H1 (cell line): ENCODE results near the gene LSM3. TPM values are rescaled to one million over a fixed set of nuclear protein-coding genes. Genes with fewer than 3 reads are reported as not detected.

Experiments
- CTCF ChIA-PET: fragments of 300-600 bp; sonication (Branson Sonifier 250); formaldehyde crosslinking; loops from one replicate; lab custom pipeline; 2021; ENCODE audit not compliant: partially characterized antibody; lab: Charles Lee
- POLR2A ChIA-PET: fragments of 300-600 bp; sonication (Branson Sonifier 250); formaldehyde crosslinking; loops from one replicate; lab custom pipeline; 2021; ENCODE audit warnings: inconsistent platforms; ENCODE audit not compliant: partially characterized antibody; lab: Charles Lee
- DNase-seq, 2 experiments: peaks; one replicate each; pipeline versions ENCODE4 v3.0.0 to v3.0.0-alpha.2; 2010 to 2022; ENCODE audit warnings: low spot score in 2 of 2, low read depth in 1 of 2, mixed read lengths in 1 of 2
- FAIRE-seq: peaks from 2 replicates; lab custom pipeline; 2011; peaks lifted over from hg19 to GRCh38; lab: Jason Lieb, UNC
- H2AFZ ChIP-seq: 2 replicates; pipeline ENCODE4 v1.8.1; 2012; ENCODE audit warnings: low read length, inconsistent platforms
- H2AK5ac ChIP-seq: 2 replicates; pipeline ENCODE4 v1.6.1; 2013; ENCODE audit warnings: low read depth, low read length
- H2BK120ac ChIP-seq: replicated peaks from 2 replicates; pipeline ENCODE3; 2013; ENCODE audit warnings: low read depth, low read length, inconsistent platforms
- H2BK12ac ChIP-seq: 2 replicates; pipeline ENCODE4 v1.6.1; 2013; ENCODE audit warnings: low read depth, low read length
- H2BK15ac ChIP-seq: 2 replicates; pipeline ENCODE4 v1.6.1; 2013; ENCODE audit warnings: low read length
- H2BK20ac ChIP-seq: 2 replicates; pipeline ENCODE4 v1.6.1; 2013; ENCODE audit warnings: low read length
- H2BK5ac ChIP-seq: 2 replicates; pipeline ENCODE4 v1.6.1; 2013; ENCODE audit warnings: low read depth, low read length
- H3K14ac ChIP-seq: 2 replicates; pipeline ENCODE4 v1.6.1; 2013; ENCODE audit warnings: inconsistent platforms; ENCODE audit not compliant: insufficient read length
- H3K18ac ChIP-seq: 2 replicates; pipeline ENCODE4 v1.6.1; 2013; ENCODE audit warnings: low read length; ENCODE audit errors: extremely low read depth
- H3K23ac ChIP-seq: 2 replicates; pipeline ENCODE4 v1.6.1; 2013; ENCODE audit warnings: inconsistent platforms; ENCODE audit not compliant: insufficient read length
- H3K23me2 ChIP-seq: 2 replicates; pipeline ENCODE4 v1.6.1; 2013; ENCODE audit warnings: low read depth, low read length
- H3K27ac ChIP-seq: 2 replicates; pipeline ENCODE4 v1.6.1; 2011; ENCODE audit warnings: low read depth, low read length, inconsistent platforms
- H3K27me3 ChIP-seq, 4 experiments: replicated peaks in 1 of 4; 1 replicate in 1 of 4; 2 replicates in 3 of 4; pipeline versions ENCODE4 v1.6.1 to v1.8.1; 2011 to 2013; ENCODE audit warnings: low read length in 3 of 4, mild to moderate bottlenecking in 3 of 4, inconsistent platforms in 2 of 4, mixed read lengths in 2 of 4, moderate library complexity in 1 of 4; ENCODE audit not compliant: control insufficient read depth in 3 of 4, insufficient read depth in 3 of 4; ENCODE audit errors: extremely low read depth in 1 of 4
- H3K36me3 ChIP-seq, 4 experiments: 2 replicates each; pipeline versions ENCODE4 v1.6.1 to v1.8.1; 2011 to 2013; ENCODE audit warnings: mild to moderate bottlenecking in 4 of 4, low read length in 3 of 4, moderate library complexity in 2 of 4, control low read depth in 1 of 4, inconsistent platforms in 1 of 4; ENCODE audit not compliant: insufficient read depth in 4 of 4, control insufficient read depth in 2 of 4
- H3K4ac ChIP-seq: replicated peaks from 2 replicates; pipeline ENCODE3; 2013; ENCODE audit warnings: low read length, low read depth, mixed read lengths, inconsistent platforms; ENCODE audit not compliant: insufficient read length
- H3K4me1 ChIP-seq, 4 experiments: replicated peaks in 1 of 4; 1 replicate in 1 of 4; 2 replicates in 3 of 4; pipeline versions ENCODE4 v1.6.1 to v1.8.1; 2011 to 2013; ENCODE audit warnings: low read length in 3 of 4, inconsistent platforms in 2 of 4, mixed read lengths in 1 of 4; ENCODE audit not compliant: insufficient read depth in 4 of 4, control insufficient read depth in 3 of 4
- H3K4me2 ChIP-seq, 2 experiments: 2 replicates each; pipeline versions ENCODE4 v1.6.1 to v1.8.1; 2011 to 2013; ENCODE audit warnings: low read depth in 2 of 2, low read length in 2 of 2, control low read depth in 1 of 2, inconsistent platforms in 1 of 2, mild to moderate bottlenecking in 1 of 2; ENCODE audit not compliant: insufficient read depth in 1 of 2
- H3K4me3 ChIP-seq, 4 experiments: fragments of 200-600, 300-600 bp in 1 of 4; sonication (generic), shearing (Covaris generic), sonication (Bioruptor Twin) in 1 of 4; 2 replicates each; pipeline versions ENCODE4 v1.5.1 to v1.8.1; 2011 to 2016; ENCODE audit warnings: low read length in 4 of 4, low read depth in 3 of 4, control low read depth in 2 of 4, inconsistent platforms in 2 of 4, mild to moderate bottlenecking in 2 of 4, mixed read lengths in 1 of 4, moderate library complexity in 1 of 4; ENCODE audit not compliant: insufficient read depth in 2 of 4; ENCODE audit errors: extremely low read depth in 1 of 4
- H3K56ac ChIP-seq: replicated peaks from 2 replicates; pipeline ENCODE3; 2013; ENCODE audit warnings: low read depth, mild to moderate bottlenecking, mixed read lengths, low read length, inconsistent platforms; ENCODE audit not compliant: insufficient read length
- H3K79me1 ChIP-seq: 2 replicates; pipeline ENCODE4 v1.6.1; 2013; ENCODE audit warnings: low read depth, low read length, control low read depth
- H3K79me2 ChIP-seq, 2 experiments: 2 replicates each; pipeline versions ENCODE4 v1.6.1 to v1.8.1; 2012 to 2013; ENCODE audit warnings: low read length in 2 of 2, mild to moderate bottlenecking in 2 of 2, inconsistent platforms in 1 of 2; ENCODE audit not compliant: insufficient read depth in 2 of 2, control insufficient read depth in 1 of 2
- H3K9ac ChIP-seq, 4 experiments: replicated peaks in 1 of 4; 1 replicate in 1 of 4; 2 replicates in 3 of 4; pipeline versions ENCODE4 v1.6.1 to v1.8.1; 2011 to 2013; ENCODE audit warnings: low read depth in 3 of 4, low read length in 3 of 4, control low read depth in 2 of 4, mild to moderate bottlenecking in 2 of 4, moderate library complexity in 2 of 4, inconsistent platforms in 1 of 4; ENCODE audit errors: extremely low read depth in 1 of 4
- H3K9me3 ChIP-seq, 2 experiments: 2 replicates each; pipeline versions ENCODE4 v1.6.1 to v1.8.1; 2012 to 2013; ENCODE audit warnings: mild to moderate bottlenecking in 2 of 2, moderate library complexity in 2 of 2, control low read depth in 1 of 2, inconsistent platforms in 1 of 2, low read depth in 1 of 2, low read length in 1 of 2, mixed read lengths in 1 of 2; ENCODE audit not compliant: insufficient read depth in 2 of 2
- H4K20me1 ChIP-seq, 2 experiments: replicated peaks in 1 of 2; 2 replicates each; pipeline versions ENCODE3 to v1.8.1; 2011 to 2013; ENCODE audit warnings: inconsistent platforms in 2 of 2, low read length in 2 of 2, mild to moderate bottlenecking in 1 of 2; ENCODE audit not compliant: insufficient read depth in 2 of 2, control insufficient read depth in 1 of 2
- H4K5ac ChIP-seq: 2 replicates; pipeline ENCODE4 v1.6.1; 2013; ENCODE audit warnings: low read length, low read depth, mixed read lengths, inconsistent platforms; ENCODE audit not compliant: insufficient read length
- H4K8ac ChIP-seq: 2 replicates; pipeline ENCODE4 v1.8.0; 2013; ENCODE audit warnings: mild to moderate bottlenecking, moderate library complexity, low read length, inconsistent platforms; ENCODE audit not compliant: insufficient read depth; ENCODE audit errors: extremely low read depth
- H4K91ac ChIP-seq: replicated peaks from 2 replicates; pipeline ENCODE3; 2013; ENCODE audit warnings: low read length, mixed read lengths, inconsistent platforms; ENCODE audit not compliant: insufficient read length
- CTBP2 ChIP-seq: IDR thresholded peaks from 2 replicates; pipeline ENCODE4 v1.7.0; 2011; ENCODE audit warnings: borderline replicate concordance, mild to moderate bottlenecking, moderate library complexity, mixed read lengths, low read length; ENCODE audit not compliant: insufficient read depth, insufficient read length
- GTF2F1 ChIP-seq: IDR thresholded peaks from 2 replicates; pipeline ENCODE4 v1.6.1; 2012; ENCODE audit warnings: low read depth, low read length, improper control_type of control experiment, borderline replicate concordance
- KDM1A ChIP-seq: fragments of 200-600, 300-600 bp; sonication (generic); IDR thresholded peaks from 2 replicates; pipeline ENCODE4 v1.7.1; 2016; ENCODE audit warnings: mild to moderate bottlenecking, low read length, borderline replicate concordance
- RXRA ChIP-seq: IDR thresholded peaks from 2 replicates; pipeline ENCODE4 v1.6.1; 2011; ENCODE audit warnings: low read depth, mild to moderate bottlenecking, low read length, moderate library complexity; ENCODE audit not compliant: insufficient read depth
- WGBS, 2 experiments: shearing (Covaris generic) in 1 of 2; methylation state at CpG; one replicate each; pipeline versions ENCODE4 v1.1.6 to v1.1.7; 2013 to 2015; ENCODE audit warnings: low lambda C conversion rate in 2 of 2, mixed read lengths in 2 of 2, inconsistent platforms in 1 of 2, low coverage in 1 of 2, missing lambda C conversion rate in 1 of 2; ENCODE audit not compliant: insufficient replicate concordance in 2 of 2, insufficient coverage in 1 of 2, insufficient read length in 1 of 2; ENCODE audit errors: extremely low coverage in 1 of 2, missing lambda C conversion rate in 1 of 2; 5-methylcytosine and 5-hydroxymethylcytosine counted together
- polyA plus RNA-seq, 7 experiments: library from polyadenylated mRNA; depleted of rRNA in 3 of 7; stranded (reverse) in 5 of 7; unstranded in 2 of 7; fragments of >200 nt in 5 of 7; fragments of 200-250 nt in 2 of 7; gene quantifications; 1 replicate in 5 of 7; 2 replicates in 1 of 7; 4 replicates in 1 of 7; pipeline versions ENCODE4 v1.2.1 to v1.2.3, GENCODE V29; 2011 to 2013; ENCODE audit warnings: missing spikeins in 2 of 7, mixed read lengths in 2 of 7
- total RNA-seq: library from RNA; stranded (reverse); fragmentation: NEBNext Ultra II Directional; extraction: Animal tissue kit (Norgen Biotek cat#: 25700); gene quantifications from 2 replicates; pipeline ENCODE4 v1.2.1, GENCODE V29; 2021

The LSM3 gene
- total and polyA plus RNA-seq, 2 of the 8 experiments (the other 6 are each of a cell fraction or from before 2014, with no cell fraction given), result 7.1 to 25.4 TPM

GRCh38 chr3:14234251-14235002, 55.8 kb downstream of the LSM3 start:
- Histone ChIP-seq H2BK120ac (no peak overlapping the region), H2BK5ac (no peak overlapping the region), H3K23ac (no peak overlapping the region), H4K5ac (no peak overlapping the region), H3K9me3 (peaks cover 4 to 6% of the 10 kb centered on the region in 2 experiments; a peak in 1 of 4 replicates), H3K9ac (no peak overlapping the region), H3K56ac (no peak overlapping the region), H3K79me1 (no peaks in the 10 kb centered on the region), H3K4me1 (no peaks in the 10 kb centered on the region), H3K4ac (no peak overlapping the region), H4K91ac (no peak overlapping the region), H4K20me1 (no peaks in the 10 kb centered on the region), H3K79me2 (no peaks in the 10 kb centered on the region), H2AK5ac (no peak overlapping the region), H3K36me3 (no peaks in the 10 kb centered on the region), H3K14ac (no peak overlapping the region), H2BK20ac (no peak overlapping the region), H3K18ac (no peak overlapping the region), H4K8ac (no peak overlapping the region), H3K27ac (no peak overlapping the region), H2BK15ac (no peak overlapping the region), H2AFZ (no peak overlapping the region), H3K23me2 (no peaks in the 10 kb centered on the region), H2BK12ac (no peak overlapping the region), H3K4me3 (no peak overlapping the region), H3K4me2 (no peak overlapping the region), H3K27me3 (no peaks in the 10 kb centered on the region)
- FAIRE-seq (no peak), DNase-seq (no peak)
- 88% methylated on average over 12 of the region's 12 CpGs; no CpG with 5 or more reads in 1 of the 2 experiments for WGBS, 2 experiments
- ChIA-PET CTCF (interaction anchor here (0.6 to 2.3 kb wide), 9 partner anchors 11 to 309 kb away, joined by 3 to 8 read pairs (median 4); no protein-coding TSS in a partner anchor), POLR2A (no interaction called here)
- TF ChIP-seq GTF2F1 (no peak), CTBP2 (no peak), RXRA (no peak), KDM1A (no peak)
